HEK293 (cell line): ENCODE data around the gene MARVELD3.

Experiments used
- TCF7L2 ChIP-seq: IDR thresholded peaks from 2 replicates; pipeline ENCODE4 v1.6.1; 2011; ENCODE audit warnings: low read depth, mild to moderate bottlenecking, inconsistent platforms, low read length, moderate library complexity, borderline replicate concordance
- ZNF121 ChIP-seq: fragments of 450-650 bp; formaldehyde crosslinking; IDR thresholded peaks from 2 replicates; pipeline ENCODE4 v1.5.1; 2016; ENCODE audit warnings: missing biosample characterization, missing genetic modification characterization
- ZNF324 ChIP-seq: fragments of 450-650 bp; formaldehyde crosslinking; IDR thresholded peaks from 2 replicates; pipeline ENCODE4 v1.5.1; 2016; ENCODE audit warnings: missing biosample characterization, missing genetic modification characterization
- ZNF354C ChIP-seq: fragments of 450-650 bp; formaldehyde crosslinking; IDR thresholded peaks from 2 replicates; pipeline ENCODE4 v1.5.1; 2016; ENCODE audit warnings: missing biosample characterization, missing genetic modification characterization, low read depth, borderline replicate concordance
- TF ChIP-seq, protein P1 (sequence below): fragments of 450-650 bp; formaldehyde crosslinking; IDR thresholded peaks from 2 replicates; pipeline ENCODE4 v1.5.1; 2016; ENCODE audit warnings: missing biosample characterization, missing genetic modification characterization

DNA sequence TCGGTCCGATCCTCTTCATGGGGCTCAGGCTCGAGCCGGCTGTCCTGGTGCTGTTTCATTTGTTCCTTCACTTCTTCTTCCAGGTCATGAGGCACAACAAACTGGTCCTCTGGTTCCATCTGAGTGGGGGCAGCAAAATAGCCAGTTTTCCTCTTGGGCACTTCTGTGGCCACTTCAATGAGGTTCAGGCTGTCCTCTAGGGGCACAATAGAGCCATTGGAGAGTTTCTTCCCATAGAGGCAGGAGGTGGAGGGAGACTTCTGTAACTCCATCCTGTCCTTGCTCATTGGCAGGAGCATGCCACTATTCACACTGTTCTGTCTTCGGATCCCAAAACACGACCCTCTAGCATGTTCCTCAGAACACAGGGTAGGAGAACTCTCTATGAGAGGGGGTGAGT is 22.9 kb downstream of the MARVELD3 start:
- TF ChIP-seq TCF7L2 = no peak
- TF ChIP-seq, protein P1, sequence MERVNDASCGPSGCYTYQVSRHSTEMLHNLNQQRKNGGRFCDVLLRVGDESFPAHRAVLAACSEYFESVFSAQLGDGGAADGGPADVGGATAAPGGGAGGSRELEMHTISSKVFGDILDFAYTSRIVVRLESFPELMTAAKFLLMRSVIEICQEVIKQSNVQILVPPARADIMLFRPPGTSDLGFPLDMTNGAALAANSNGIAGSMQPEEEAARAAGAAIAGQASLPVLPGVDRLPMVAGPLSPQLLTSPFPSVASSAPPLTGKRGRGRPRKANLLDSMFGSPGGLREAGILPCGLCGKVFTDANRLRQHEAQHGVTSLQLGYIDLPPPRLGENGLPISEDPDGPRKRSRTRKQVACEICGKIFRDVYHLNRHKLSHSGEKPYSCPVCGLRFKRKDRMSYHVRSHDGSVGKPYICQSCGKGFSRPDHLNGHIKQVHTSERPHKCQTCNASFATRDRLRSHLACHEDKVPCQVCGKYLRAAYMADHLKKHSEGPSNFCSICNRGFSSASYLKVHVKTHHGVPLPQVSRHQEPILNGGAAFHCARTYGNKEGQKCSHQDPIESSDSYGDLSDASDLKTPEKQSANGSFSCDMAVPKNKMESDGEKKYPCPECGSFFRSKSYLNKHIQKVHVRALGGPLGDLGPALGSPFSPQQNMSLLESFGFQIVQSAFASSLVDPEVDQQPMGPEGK (tag by site-specific recombination) = no peak
- no peak for TF ChIP-seq ZNF354C (tag by site-specific recombination)
- no peak for TF ChIP-seq ZNF324 (tag by site-specific recombination)
- TF ChIP-seq ZNF121 (tag by site-specific recombination) = no peak
